ENCODE measurements around the gene RHEX.

DNA sequence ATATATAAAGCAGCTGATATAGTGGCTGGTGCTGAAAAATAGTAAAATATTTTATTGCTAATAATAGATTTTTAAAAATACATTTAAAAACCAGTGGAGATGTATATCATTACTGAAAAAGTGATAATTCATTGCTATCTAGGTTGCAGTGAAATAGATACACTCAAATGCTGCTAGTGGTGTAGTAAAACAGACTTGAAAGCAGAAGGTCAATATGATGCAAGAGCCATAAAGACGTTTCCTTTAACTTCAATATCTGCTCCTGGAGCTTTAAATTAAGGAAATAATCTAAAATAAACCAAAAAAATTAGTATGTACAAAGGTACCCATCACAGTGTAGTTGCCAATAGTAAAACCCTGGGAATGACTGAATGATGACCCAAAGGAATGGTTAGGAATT, 26.2 kb downstream of the RHEX start:
- TF ChIP-seq, protein P1, sequence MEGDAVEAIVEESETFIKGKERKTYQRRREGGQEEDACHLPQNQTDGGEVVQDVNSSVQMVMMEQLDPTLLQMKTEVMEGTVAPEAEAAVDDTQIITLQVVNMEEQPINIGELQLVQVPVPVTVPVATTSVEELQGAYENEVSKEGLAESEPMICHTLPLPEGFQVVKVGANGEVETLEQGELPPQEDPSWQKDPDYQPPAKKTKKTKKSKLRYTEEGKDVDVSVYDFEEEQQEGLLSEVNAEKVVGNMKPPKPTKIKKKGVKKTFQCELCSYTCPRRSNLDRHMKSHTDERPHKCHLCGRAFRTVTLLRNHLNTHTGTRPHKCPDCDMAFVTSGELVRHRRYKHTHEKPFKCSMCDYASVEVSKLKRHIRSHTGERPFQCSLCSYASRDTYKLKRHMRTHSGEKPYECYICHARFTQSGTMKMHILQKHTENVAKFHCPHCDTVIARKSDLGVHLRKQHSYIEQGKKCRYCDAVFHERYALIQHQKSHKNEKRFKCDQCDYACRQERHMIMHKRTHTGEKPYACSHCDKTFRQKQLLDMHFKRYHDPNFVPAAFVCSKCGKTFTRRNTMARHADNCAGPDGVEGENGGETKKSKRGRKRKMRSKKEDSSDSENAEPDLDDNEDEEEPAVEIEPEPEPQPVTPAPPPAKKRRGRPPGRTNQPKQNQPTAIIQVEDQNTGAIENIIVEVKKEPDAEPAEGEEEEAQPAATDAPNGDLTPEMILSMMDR (IDR thresholded peaks at IDR 0.05) = no peak
- TF ChIP-seq, protein P2, sequence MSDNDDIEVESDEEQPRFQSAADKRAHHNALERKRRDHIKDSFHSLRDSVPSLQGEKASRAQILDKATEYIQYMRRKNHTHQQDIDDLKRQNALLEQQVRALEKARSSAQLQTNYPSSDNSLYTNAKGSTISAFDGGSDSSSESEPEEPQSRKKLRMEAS (IDR thresholded peaks at IDR 0.05) = no peak
- TF ChIP-seq BHLHE40 (IDR thresholded peaks at IDR 0.05; ENCODE audit: low read depth, low read length) (no peak), NFE2L2 (conservative IDR thresholded peaks at IDR 0.05; ENCODE audit: low read length) (no peak)
- TF ChIP-seq, protein P3, sequence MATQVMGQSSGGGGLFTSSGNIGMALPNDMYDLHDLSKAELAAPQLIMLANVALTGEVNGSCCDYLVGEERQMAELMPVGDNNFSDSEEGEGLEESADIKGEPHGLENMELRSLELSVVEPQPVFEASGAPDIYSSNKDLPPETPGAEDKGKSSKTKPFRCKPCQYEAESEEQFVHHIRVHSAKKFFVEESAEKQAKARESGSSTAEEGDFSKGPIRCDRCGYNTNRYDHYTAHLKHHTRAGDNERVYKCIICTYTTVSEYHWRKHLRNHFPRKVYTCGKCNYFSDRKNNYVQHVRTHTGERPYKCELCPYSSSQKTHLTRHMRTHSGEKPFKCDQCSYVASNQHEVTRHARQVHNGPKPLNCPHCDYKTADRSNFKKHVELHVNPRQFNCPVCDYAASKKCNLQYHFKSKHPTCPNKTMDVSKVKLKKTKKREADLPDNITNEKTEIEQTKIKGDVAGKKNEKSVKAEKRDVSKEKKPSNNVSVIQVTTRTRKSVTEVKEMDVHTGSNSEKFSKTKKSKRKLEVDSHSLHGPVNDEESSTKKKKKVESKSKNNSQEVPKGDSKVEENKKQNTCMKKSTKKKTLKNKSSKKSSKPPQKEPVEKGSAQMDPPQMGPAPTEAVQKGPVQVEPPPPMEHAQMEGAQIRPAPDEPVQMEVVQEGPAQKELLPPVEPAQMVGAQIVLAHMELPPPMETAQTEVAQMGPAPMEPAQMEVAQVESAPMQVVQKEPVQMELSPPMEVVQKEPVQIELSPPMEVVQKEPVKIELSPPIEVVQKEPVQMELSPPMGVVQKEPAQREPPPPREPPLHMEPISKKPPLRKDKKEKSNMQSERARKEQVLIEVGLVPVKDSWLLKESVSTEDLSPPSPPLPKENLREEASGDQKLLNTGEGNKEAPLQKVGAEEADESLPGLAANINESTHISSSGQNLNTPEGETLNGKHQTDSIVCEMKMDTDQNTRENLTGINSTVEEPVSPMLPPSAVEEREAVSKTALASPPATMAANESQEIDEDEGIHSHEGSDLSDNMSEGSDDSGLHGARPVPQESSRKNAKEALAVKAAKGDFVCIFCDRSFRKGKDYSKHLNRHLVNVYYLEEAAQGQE (IDR thresholded peaks at IDR 0.05) = no peak

All from A549 (cell line).